K562 (cell line): Measurements from ENCODE around the gene RERE. TPM values are rescaled to one million over a fixed set of nuclear protein-coding genes. Genes with fewer than 3 reads are reported as not detected.

Experiments
- ATAC-seq: fragments of 200-7000 bp; cut with Tn5 transposase; 3 replicates; pipeline ENCODE4 v1.9.1; 2020; ENCODE audit warnings: moderate library complexity
- BruUV-seq: library from RNA; stranded (reverse); fragments of 400-500 nt; replicated peaks from 2 replicates; lab custom pipeline; 2021; lab: Mats Ljungman, UMichigan
- CTCF ChIA-PET: fragments of 300-600 bp; formaldehyde crosslinking; extraction: SDS; loops from one replicate; lab custom pipeline; 2021; ENCODE audit warnings: low intra/inter-chr PET ratio; lab: Yijun Ruan, JAX
- POLR2A ChIA-PET: fragments of 300-600, 350-650 bp; sonication (Branson Sonifier 250); formaldehyde crosslinking; extraction: SDS; loops from one replicate; lab custom pipeline; 2021; ENCODE audit warnings: antibody characterized with exemption, inconsistent platforms; lab: Yijun Ruan, JAX
- DNase-seq, 4 experiments: peaks; one replicate each; pipeline versions ENCODE4 v3.0.0 to v3.0.0-alpha.2; 2011 to 2018; ENCODE audit warnings: low spot score in 3 of 4, mixed read lengths in 3 of 4; ENCODE audit errors: extremely low read depth in 1 of 4
- FAIRE-seq: peaks from 2 replicates; lab custom pipeline; 2011; peaks lifted over from hg19 to GRCh38; lab: Jason Lieb, UNC
- H2AFZ ChIP-seq: 2 replicates; pipeline ENCODE4 v1.6.0; 2011; ENCODE audit warnings: low read depth, low read length, control low read depth, inconsistent platforms
- H3K27ac ChIP-seq: fragments of 200-600 bp; 3 replicates; pipeline ENCODE4 v1.8.0; 2011; ENCODE audit warnings: low read depth, mild to moderate bottlenecking, control low read depth, inconsistent platforms, low read length, moderate library complexity, mixed read lengths; ENCODE audit errors: extremely low read depth
- H3K27me3 ChIP-seq, 2 experiments: fragments of 300-600 bp in 1 of 2; 2 replicates in 1 of 2; 3 replicates in 1 of 2; pipeline versions ENCODE4 v1.6.0 to v1.8.0; 2011; ENCODE audit warnings: inconsistent platforms in 2 of 2, low read length in 2 of 2, mild to moderate bottlenecking in 1 of 2, mixed read lengths in 1 of 2, moderate library complexity in 1 of 2; ENCODE audit not compliant: control insufficient read depth in 2 of 2, insufficient read depth in 2 of 2
- H3K36me3 ChIP-seq: fragments of 300-600 bp; 3 replicates; pipeline ENCODE4 v1.8.0; 2011; ENCODE audit warnings: mild to moderate bottlenecking, low read length, inconsistent platforms; ENCODE audit not compliant: control insufficient read depth, insufficient read depth
- H3K4me1 ChIP-seq, 2 experiments: fragments of 200-600 bp in 1 of 2; replicated peaks in 1 of 2; 2 replicates in 1 of 2; 3 replicates in 1 of 2; pipeline versions ENCODE4 v1.5.1 to v1.8.0; 2011; ENCODE audit warnings: inconsistent platforms in 2 of 2, low read length in 2 of 2, mild to moderate bottlenecking in 1 of 2, mixed read lengths in 1 of 2, moderate library complexity in 1 of 2; ENCODE audit not compliant: control insufficient read depth in 2 of 2, insufficient read depth in 2 of 2
- H3K4me2 ChIP-seq: 2 replicates; pipeline ENCODE4 v1.6.1; 2011; ENCODE audit warnings: low read length, control low read depth, inconsistent platforms, mixed read lengths; ENCODE audit not compliant: insufficient read depth
- H3K4me3 ChIP-seq: fragments of 200-600 bp; sonication (generic), shearing (Covaris generic); 2 replicates; pipeline ENCODE4 v1.5.1; 2016; ENCODE audit warnings: control low read depth, inconsistent platforms
- H3K79me2 ChIP-seq: fragments of 200-600 bp; 3 replicates; pipeline ENCODE4 v1.8.0; 2011; ENCODE audit warnings: low read length, inconsistent platforms; ENCODE audit not compliant: control insufficient read depth, insufficient read depth
- H3K9ac ChIP-seq, 2 experiments: 2 replicates each; pipeline versions ENCODE4 v1.6.0 to v1.6.1; 2011; ENCODE audit warnings: low read depth in 2 of 2, low read length in 2 of 2, control low read depth in 1 of 2, inconsistent platforms in 1 of 2, mild to moderate bottlenecking in 1 of 2, mixed read lengths in 1 of 2; ENCODE audit not compliant: insufficient read depth in 1 of 2
- H3K9me1 ChIP-seq: one replicate; pipeline ENCODE4 v1.6.0; 2011; ENCODE audit warnings: inconsistent platforms, mild to moderate bottlenecking, low read length, moderate library complexity; ENCODE audit not compliant: control insufficient read depth, insufficient read depth
- H3K9me3 ChIP-seq: replicated peaks from 2 replicates; pipeline ENCODE4 v1.5.1; 2011; ENCODE audit warnings: low read depth, low read length, inconsistent platforms; ENCODE audit not compliant: control insufficient read depth, insufficient read depth
- H4K20me1 ChIP-seq: replicated peaks from 2 replicates; pipeline ENCODE4 v1.6.1; 2011; ENCODE audit warnings: low read length, inconsistent platforms, mixed read lengths; ENCODE audit not compliant: control insufficient read depth, insufficient read depth
- CTCF ChIP-seq, 3 experiments: IDR thresholded peaks in 2 of 3; conservative IDR thresholded peaks in 1 of 3; 2 replicates each; pipeline ENCODE4 v1.5.1; 2011 to 2012; ENCODE audit warnings: low read length in 3 of 3, mild to moderate bottlenecking in 3 of 3, control low read depth in 2 of 3, improper control_type of control experiment in 1 of 3, inconsistent platforms in 1 of 3, low read depth in 1 of 3, mixed read lengths in 1 of 3, moderate library complexity in 1 of 3; ENCODE audit not compliant: insufficient read depth in 2 of 3
- KLF6 ChIP-seq: fragments of 250-450 bp; sonication (Bioruptor Pico); IDR thresholded peaks from 2 replicates; pipeline ENCODE4 v1.4.0; 2020; ENCODE audit warnings: mild to moderate bottlenecking, moderate library complexity, borderline replicate concordance
- MBD1 ChIP-seq: fragments of 250-450 bp; sonication (Bioruptor Pico); IDR thresholded peaks from 2 replicates; pipeline ENCODE4 v1.8.0; 2022; ENCODE audit warnings: inconsistent platforms
- MED1 ChIP-seq: sonication (generic); formaldehyde crosslinking; IDR thresholded peaks from 2 replicates; pipeline ENCODE4 v1.8.1; 2023; ENCODE audit warnings: missing genetic modification reagents, borderline replicate concordance
- POLR3A ChIP-seq: IDR thresholded peaks from 2 replicates; pipeline ENCODE4 v1.6.1; 2011; ENCODE audit warnings: borderline replicate concordance, mild to moderate bottlenecking, moderate library complexity; ENCODE audit not compliant: insufficient read length, insufficient read depth; ENCODE audit errors: extremely low read depth
- PRMT5 ChIP-seq: sonication (generic); formaldehyde crosslinking; IDR thresholded peaks from 2 replicates; pipeline ENCODE4 v1.5.0; 2020; ENCODE audit warnings: missing genetic modification reagents
- PURB ChIP-seq: sonication (generic); formaldehyde crosslinking; IDR thresholded peaks from 2 replicates; pipeline ENCODE4 v1.9.0; 2021; ENCODE audit warnings: low read depth, mild to moderate bottlenecking, missing genetic modification reagents
- RBM15 ChIP-seq: fragments of 200-400 bp; formaldehyde crosslinking; IDR thresholded peaks from 2 replicates; pipeline ENCODE4 v1.6.1; 2018; ENCODE audit warnings: mild to moderate bottlenecking, low read length, moderate library complexity; ENCODE audit not compliant: insufficient read depth
- RFX5 ChIP-seq: IDR thresholded peaks from 2 replicates; pipeline ENCODE4 v1.6.1; 2011; ENCODE audit warnings: low read depth, mild to moderate bottlenecking, improper control_type of control experiment, low read length
- ZNF263 ChIP-seq: sonication (generic); formaldehyde crosslinking; IDR thresholded peaks from 2 replicates; pipeline ENCODE4 v1.8.0; 2022; ENCODE audit warnings: mild to moderate bottlenecking, missing genetic modification reagents, borderline replicate concordance
- in situ Hi-C: fragments of 300-500 bp; cut with MboI; formaldehyde crosslinking; loops from 4 replicates; pipeline ENCODE4 v1.15.0; 2018; ENCODE audit warnings: inconsistent platforms, mixed read lengths
- intact Hi-C: fragments of 100-400 bp; cut with micrococcal nuclease; formaldehyde crosslinking; loops from 2 replicates; pipeline ENCODE4 v1.14.2; 2022
- polyA plus RNA-seq, 8 experiments: library from polyadenylated mRNA; depleted of rRNA in 4 of 8; stranded (reverse) in 5 of 8; unstranded in 3 of 8; fragments of >200 nt; fragmentation: Nextera tagmentation in 2 of 8; fragmentation: Illumina TruSeq in 1 of 8; extraction: Ambion mirVana in 2 of 8; extraction: Trizol in 1 of 8; gene quantifications; 2 replicates each; pipeline versions ENCODE4 v1.2.1 to v1.2.3, GENCODE V29; 2011 to 2014; ENCODE audit warnings: inconsistent platforms in 1 of 8, missing spikeins in 1 of 8
- total RNA-seq, 7 experiments: library from RNA; depleted of rRNA in 6 of 7; stranded (reverse); fragments of >200 nt in 6 of 7; fragmentation: Illumina TruSeq in 2 of 7; extraction: Trizol in 2 of 7; gene quantifications; 2 replicates each; pipeline versions ENCODE4 v1.2.1 to v1.2.3, GENCODE V29; 2011 to 2021; ENCODE audit warnings: low replicate concordance in 1 of 7

Gene RERE
- total and polyA plus RNA-seq, 9 of the 15 experiments (the other 6 are each of a cell fraction or from before 2014, with no cell fraction given), result 3.0 to 51.5 (median 13.4) TPM

GRCh38 chr1:8777867-8778266, 39.6 kb downstream of the RERE start:
- in situ Hi-C loops, result no loop called here
- POLR2A ChIA-PET, result interaction anchor here (1.9 to 2.1 kb wide), 2 partner anchors 12 to 38 kb away, joined by 4 to 5 read pairs; no protein-coding TSS in a partner anchor
- intact Hi-C loops, result no loop called here
- H3K4me1 ChIP-seq, result peaks cover 8 to 12% of the 10 kb centered on the region in 2 experiments; a peak in 4 of 5 replicates
- peaks cover 60% of the 10 kb centered on the region for H3K79me2 ChIP-seq
- H3K4me2 ChIP-seq, result no peak overlapping the region
- BruUV-seq, result no TSS peak
- no peak overlapping the region for H3K4me3 ChIP-seq
- DNase-seq, result no peak
- no peak overlapping the region for H3K27ac ChIP-seq
- no peaks in the 10 kb centered on the region for H3K9me1 ChIP-seq
- H3K27me3 ChIP-seq, result no peaks in the 10 kb centered on the region
- peaks cover 6% of the 10 kb centered on the region; the same call in 2 of the 3 replicates for H3K36me3 ChIP-seq
- TF ChIP-seq PRMT5 (no peak), MED1 (CRISPR knock-in tag) (no peak), RBM15 (no peak), ZNF263 (CRISPR knock-in tag) (no peak), POLR3A (no peak), KLF6 (CRISPR knock-in tag) (no peak), PURB (CRISPR knock-in tag) (no peak), MBD1 (CRISPR knock-in tag) (no peak), RFX5 (no peak), CTCF (IDR thresholded peaks at IDR 0.05 in 2 of 3, conservative IDR thresholded peaks at IDR 0.05 in 1 of 3; ENCODE audit: insufficient read depth in 2 of 3, low read depth in 1 of 3, low read length in 3 of 3) (no peak)
- TF ChIP-seq, all 486 proteins: peak for 0
- Histone ChIP-seq H4K20me1 (no peaks in the 10 kb centered on the region), H3K9ac (no peak overlapping the region), H2AFZ (no peak overlapping the region), H3K9me3 (no peaks in the 10 kb centered on the region)
- FAIRE-seq (no peak), ATAC-seq (no peak)
- CTCF ChIA-PET, result no interaction called here
